Mesenteric fat pad (tissue), 1 donor: Measurements from ENCODE around the gene RAMACL. TPM values are rescaled to one million over a fixed set of nuclear protein-coding genes. Genes with fewer than 3 reads are reported as not detected.

Experiments
- DNase-seq: peaks from one replicate; pipeline ENCODE4 v3.0.0-alpha.2; 2020; ENCODE audit warnings: low spot score
- total RNA-seq: library from RNA; stranded (reverse); fragmentation: NEBNext Ultra II Directional; extraction: Animal tissue kit (Norgen Biotek cat#: 25700); gene quantifications from one replicate; pipeline ENCODE4 v1.2.1, GENCODE V29; 2021
- donor health status: DM: yes; HTN: yes; CAD: no.

The RAMACL gene
- total RNA-seq, 1 donor from 2014 or later, result 3.2 TPM

DNA sequence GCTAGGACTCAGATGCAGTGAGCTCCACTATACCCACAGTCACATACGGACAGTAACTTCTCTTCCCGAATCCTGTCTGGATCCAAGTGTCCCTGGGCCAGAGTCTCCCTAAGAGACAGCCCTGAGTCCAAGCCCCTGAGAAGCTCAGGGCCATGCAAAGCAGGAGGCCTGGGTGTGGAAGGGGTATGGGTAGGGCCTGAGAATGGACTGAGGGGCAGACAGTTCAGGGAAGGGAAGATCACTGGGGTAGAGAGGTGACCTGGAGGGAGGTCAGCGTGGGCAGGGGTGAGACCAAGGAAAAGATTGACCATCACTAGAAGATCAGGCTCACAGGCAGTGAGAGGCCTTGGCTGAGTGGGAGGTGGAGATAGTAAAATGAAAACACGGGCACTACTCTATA, 31.8 kb upstream of the RAMACL start:
- no peak for DNase-seq

GRCh38 chr6:166617359-166617758, 30.9 kb upstream of the RAMACL start:
- no peak for DNase-seq

GRCh38 chr6:166616261-166617238, 30.1 kb upstream of the RAMACL start:
- no peak for DNase-seq

GRCh38 chr6:166615059-166615770, 28.7 kb upstream of the RAMACL start:
- no peak for DNase-seq

GRCh38 chr6:166614589-166614988, 28.1 kb upstream of the RAMACL start:
- no peak for DNase-seq

DNA sequence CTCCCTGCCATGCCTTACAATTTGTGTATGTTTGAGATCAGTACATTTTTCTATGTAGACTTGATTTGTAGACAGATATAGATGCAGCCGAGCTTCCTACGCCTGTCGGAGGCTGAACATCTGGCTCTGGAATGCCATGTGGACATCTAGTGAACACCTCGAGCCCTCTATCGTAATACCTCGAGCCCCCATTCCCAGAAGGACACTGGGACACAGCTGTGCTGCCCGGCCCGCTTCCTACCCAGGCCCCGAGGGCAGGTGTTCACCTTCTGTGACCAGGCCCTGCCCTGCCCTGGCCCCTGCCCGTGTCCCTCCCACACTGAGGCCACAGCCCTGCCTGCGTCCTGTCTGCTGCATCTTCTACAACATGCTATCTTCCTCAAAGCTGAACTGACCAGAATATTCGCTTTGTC, 27.7 kb upstream of the RAMACL start:
- DNase-seq, result no peak

DNA sequence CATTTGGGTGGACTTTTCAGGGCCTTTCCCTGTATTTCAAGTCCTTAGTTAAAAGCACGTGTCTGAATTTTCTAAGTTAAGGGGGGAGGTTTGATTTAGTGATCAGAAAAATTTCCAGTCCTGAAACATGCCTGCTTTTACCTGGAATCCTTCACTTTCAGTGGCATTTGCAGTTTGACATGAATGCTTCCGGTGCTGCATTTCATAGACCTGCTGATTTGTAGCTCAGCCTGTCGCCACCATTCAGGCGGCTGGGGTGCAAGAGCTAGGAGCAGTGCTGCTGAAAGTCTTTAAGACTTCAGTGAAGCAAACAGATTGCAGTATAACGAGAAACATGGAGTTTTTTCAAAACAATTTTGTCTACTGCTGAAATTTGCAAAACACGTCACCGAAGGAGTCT, 26.5 kb upstream of the RAMACL start:
- DNase-seq, result no peak

DNA sequence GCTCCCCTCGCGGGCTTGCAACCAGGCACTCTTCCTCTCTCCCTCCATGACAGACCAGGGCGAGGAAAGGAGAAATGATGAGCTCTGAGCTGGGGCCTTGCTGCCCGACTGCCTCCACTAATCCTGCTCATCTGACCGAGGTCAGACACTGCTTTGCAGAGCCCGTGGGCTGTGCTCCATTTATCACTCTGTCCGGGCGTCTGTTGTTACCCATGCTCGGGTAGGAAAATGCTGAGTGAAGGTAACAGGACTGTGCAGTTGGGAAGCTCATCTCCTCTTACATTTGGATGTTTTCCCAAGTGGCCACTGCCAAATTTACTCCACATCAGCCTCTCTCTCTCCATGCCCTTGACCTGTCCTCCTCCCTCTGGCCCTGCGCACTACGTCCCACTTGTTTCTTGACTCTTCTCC, 26.0 kb upstream of the RAMACL start:
- no peak for DNase-seq

- no peak for DNase-seq
These were observed 25.2 kb upstream of the RAMACL start for GRCh38 chr6:166611631-166612030.

GRCh38 chr6:166610069-166610468, 23.6 kb upstream of the RAMACL start:
- DNase-seq, result no peak

DNA sequence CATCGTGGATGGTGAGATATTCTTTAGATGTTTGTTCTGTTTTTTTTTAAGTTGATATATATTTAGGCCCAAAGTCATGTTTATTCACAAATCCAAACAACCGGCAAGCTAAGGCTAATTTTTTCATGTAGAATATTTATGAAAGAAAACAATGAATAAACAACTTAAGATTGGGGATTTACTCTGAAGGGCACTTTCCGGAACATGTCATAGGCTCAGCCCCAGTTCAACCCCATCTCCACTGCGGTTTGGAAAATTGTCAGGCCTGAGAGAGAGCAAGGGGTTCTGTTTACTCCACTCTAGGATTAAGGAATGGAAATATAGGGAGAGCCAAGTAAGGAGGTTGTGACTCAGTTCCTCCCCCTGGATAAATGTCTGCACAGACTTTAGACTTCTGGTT, 22.3 kb upstream of the RAMACL start:
- DNase-seq, result no peak

DNA sequence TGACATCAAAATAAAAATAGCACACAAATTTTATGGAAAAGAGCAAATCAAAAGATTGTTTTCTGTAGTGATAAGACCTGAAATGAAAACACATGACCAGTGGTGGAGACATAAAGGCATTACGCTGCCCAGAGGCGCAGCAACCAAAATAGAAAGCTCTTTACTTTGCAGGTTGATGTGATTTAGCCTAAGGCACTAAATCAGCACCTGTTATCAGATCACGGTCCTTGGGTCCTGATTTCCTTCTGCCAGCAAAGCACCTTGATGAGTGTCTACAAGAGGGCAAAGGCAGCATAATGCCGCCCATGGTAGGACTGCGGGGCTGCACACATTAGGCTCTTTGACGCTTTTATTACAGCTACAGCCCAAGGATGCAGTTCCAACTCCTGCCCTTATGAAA, 19.3 kb upstream of the RAMACL start:
- DNase-seq, result no peak

- no peak for DNase-seq
These were observed 18.4 kb upstream of the RAMACL start for GRCh38 chr6:166604911-166605310.

DNA sequence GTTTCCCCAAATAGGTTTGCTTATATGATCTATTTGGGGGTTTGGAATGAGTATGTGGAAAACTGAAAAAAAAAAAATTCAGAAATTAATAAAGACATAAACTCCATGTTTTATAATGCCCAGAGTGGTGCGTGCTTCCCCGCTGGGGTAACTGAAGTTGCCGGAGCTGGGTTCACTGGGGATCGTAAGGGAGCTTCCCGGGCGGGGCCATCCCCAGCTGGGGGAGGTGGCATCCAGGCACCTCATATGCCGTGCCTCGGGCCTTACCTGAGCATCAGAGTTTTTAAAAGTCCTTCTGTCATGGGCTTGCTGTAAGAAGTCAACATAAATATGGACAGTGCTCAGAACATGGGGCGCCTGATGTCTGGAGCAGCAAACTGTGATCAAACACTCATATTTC, 17.9 kb upstream of the RAMACL start:
- DNase-seq, result no peak

- DNase-seq, result no peak
These were observed 16.7 kb upstream of the RAMACL start for GRCh38 chr6:166603043-166603690.

GRCh38 chr6:166601956-166602355, 15.5 kb upstream of the RAMACL start:
- DNase-seq, result no peak

DNA sequence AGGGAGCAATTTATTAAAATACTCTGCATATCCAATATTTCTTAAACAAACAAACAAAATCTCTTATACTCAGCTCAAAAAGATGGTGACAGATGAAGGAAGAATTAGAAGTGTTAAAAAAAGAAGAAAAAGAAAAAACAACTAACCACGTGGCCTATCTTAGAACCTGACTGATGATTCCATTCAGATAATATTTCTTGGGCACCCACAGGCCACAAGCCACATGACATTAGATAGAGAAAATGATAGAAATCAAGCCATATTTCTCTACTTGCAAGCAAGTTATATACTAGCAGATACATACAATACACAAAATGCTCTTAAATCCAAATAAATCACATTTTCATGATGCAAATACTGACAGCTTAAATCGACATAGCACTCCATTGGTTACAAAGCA, 14.5 kb upstream of the RAMACL start:
- no peak for DNase-seq

- no peak for DNase-seq
These were observed 12.7 kb upstream of the RAMACL start for GRCh38 chr6:166599205-166599604.

DNA sequence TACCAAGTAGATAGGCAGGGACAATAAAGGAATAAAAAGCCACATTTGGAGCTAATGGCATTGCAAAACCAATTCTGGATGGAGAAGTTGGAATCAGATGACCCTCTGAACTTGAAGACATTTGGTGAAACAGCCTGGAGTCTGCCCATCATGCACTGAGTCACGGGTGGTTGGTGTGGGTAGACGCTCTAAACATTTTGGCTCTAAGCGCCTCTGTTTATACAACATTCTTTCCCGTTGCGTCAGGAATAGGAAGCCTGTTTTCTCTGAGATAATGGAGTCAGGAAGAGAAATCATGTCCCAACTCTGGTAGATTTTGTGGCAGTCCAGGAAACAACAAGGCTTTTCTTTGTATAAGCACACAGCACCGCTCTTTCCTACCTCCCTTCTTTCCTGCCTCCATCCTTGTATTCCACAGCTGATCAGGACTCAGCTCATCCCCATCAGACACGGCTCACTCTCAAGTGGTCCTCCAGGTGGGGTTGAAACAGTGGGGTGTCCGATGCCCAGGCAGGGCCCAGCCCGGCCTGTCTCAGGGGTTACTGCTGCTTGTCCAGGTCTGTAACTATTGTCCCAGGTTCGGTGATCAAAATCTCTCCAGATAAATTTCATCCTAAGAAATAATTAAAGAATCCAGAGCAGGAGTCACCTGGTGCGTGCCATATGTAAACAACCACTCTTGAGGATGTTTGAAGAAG, 12.1 kb upstream of the RAMACL start:
- DNase-seq, result no peak

GRCh38 chr6:166597711-166598440, 11.4 kb upstream of the RAMACL start:
- DNase-seq, result no peak
